Muscle of leg (tissue), 11 donors: ENCODE measurements around the gene SLC5A8. TPM values are rescaled to one million over a fixed set of nuclear protein-coding genes. Genes with fewer than 3 reads are reported as not detected.

Source experiments
- DNase-seq: peaks from one replicate; pipeline ENCODE4 v3.0.0; 2013
- H3K27ac ChIP-seq: one replicate; pipeline ENCODE4 v1.5.1; 2013; ENCODE audit warnings: mild to moderate bottlenecking, low read length, control low read depth
- H3K27me3 ChIP-seq: one replicate; pipeline ENCODE4 v1.6.1; 2013; ENCODE audit warnings: low read length; ENCODE audit not compliant: control insufficient read depth, insufficient read depth
- H3K36me3 ChIP-seq: one replicate; pipeline ENCODE4 v1.6.1; 2013; ENCODE audit warnings: low read length; ENCODE audit not compliant: control insufficient read depth, insufficient read depth
- H3K4me1 ChIP-seq: one replicate; pipeline ENCODE4 v1.6.1; 2013; ENCODE audit warnings: low read length; ENCODE audit not compliant: control insufficient read depth, insufficient read depth
- H3K4me3 ChIP-seq: one replicate; pipeline ENCODE4 v1.5.1; 2013; ENCODE audit warnings: low read length, control low read depth
- H3K9me3 ChIP-seq: replicated peaks from 2 replicates; pipeline ENCODE4 v1.6.1; 2013; ENCODE audit warnings: low read depth, low read length; ENCODE audit not compliant: control insufficient read depth
- WGBS: methylation state at CpG from one replicate; pipeline ENCODE4 v1.1.5; 2013; ENCODE audit warnings: missing lambda C conversion rate; ENCODE audit not compliant: insufficient coverage; 5-methylcytosine and 5-hydroxymethylcytosine counted together
- polyA plus RNA-seq, 8 donors: library from polyadenylated mRNA; unstranded; fragments of 120-200 nt; gene quantifications; one replicate each; pipeline versions ENCODE4 v1.2.1 to v1.2.3, GENCODE V29; 2013; ENCODE audit warnings: inconsistent platforms in 1 of 8, low replicate concordance in 1 of 8; ENCODE audit not compliant: insufficient read length in 8 of 8, insufficient read depth in 1 of 8
- total RNA-seq: library from RNA; stranded (reverse); fragments of 120-200 nt; gene quantifications from one replicate; pipeline ENCODE4 v1.2.4, GENCODE V29; 2013

The SLC5A8 gene
- total and polyA plus RNA-seq, 9 donors, result 0.02 to 0.05 (median 0.04) TPM; not detected in 6

- DNase-seq, result no peak
- WGBS, result 80% methylated on average over 2 of the region's 5 CpGs
- Histone ChIP-seq H3K4me3 (no peak overlapping the region), H3K4me1 (no peaks in the 10 kb centered on the region), H3K36me3 (no peaks in the 10 kb centered on the region), H3K9me3 (no peaks in the 10 kb centered on the region), H3K27ac (no peak overlapping the region), H3K27me3 (no peaks in the 10 kb centered on the region)
Observed at GRCh38 chr12:101230547-101230946, 20.5 kb upstream of the SLC5A8 start.

- WGBS, result 80% methylated on average over 1 of the region's 7 CpGs
- Histone ChIP-seq H3K4me3 (no peak overlapping the region), H3K27me3 (no peaks in the 10 kb centered on the region), H3K27ac (no peak overlapping the region), H3K4me1 (no peaks in the 10 kb centered on the region), H3K9me3 (no peaks in the 10 kb centered on the region), H3K36me3 (no peaks in the 10 kb centered on the region)
- peak; percentile 14 for DNase-seq
Observed at GRCh38 chr12:101229841-101230241, 19.8 kb upstream of the SLC5A8 start.

GRCh38 chr12:101221301-101221700 lies 11.3 kb upstream of the SLC5A8 start:
- no peaks in the 10 kb centered on the region for H3K4me1 ChIP-seq
- H3K36me3 ChIP-seq, result no peaks in the 10 kb centered on the region
- H3K4me3 ChIP-seq, result no peak overlapping the region
- H3K27ac ChIP-seq, result no peak overlapping the region
- no CpG with 5 or more reads among the region's 1 CpG for WGBS
- no peak for DNase-seq
- H3K9me3 ChIP-seq, result no peaks in the 10 kb centered on the region
- no peaks in the 10 kb centered on the region for H3K27me3 ChIP-seq

GRCh38 chr12:101216810-101217209 lies 6.8 kb upstream of the SLC5A8 start:
- H3K27me3 ChIP-seq, result no peaks in the 10 kb centered on the region
- no peak for DNase-seq
- no peak overlapping the region for H3K4me3 ChIP-seq
- no peaks in the 10 kb centered on the region for H3K9me3 ChIP-seq
- 83% methylated on average over 1 of the region's 2 CpGs for WGBS
- no peaks in the 10 kb centered on the region for H3K4me1 ChIP-seq
- no peaks in the 10 kb centered on the region for H3K36me3 ChIP-seq
- H3K27ac ChIP-seq, result no peak overlapping the region

GRCh38 chr12:101207086-101207780 lies 2.8 kb downstream of the SLC5A8 start:
- Histone ChIP-seq H3K9me3 (no peaks in the 10 kb centered on the region), H3K36me3 (no peaks in the 10 kb centered on the region), H3K27ac (no peak overlapping the region), H3K27me3 (peaks cover 13% of the 10 kb centered on the region), H3K4me1 (no peaks in the 10 kb centered on the region), H3K4me3 (no peak overlapping the region)
- 84% methylated on average over 4 of the region's 5 CpGs for WGBS
- DNase-seq, result no peak

GRCh38 chr12:101204602-101205304 lies 5.3 kb downstream of the SLC5A8 start:
- Histone ChIP-seq H3K9me3 (no peaks in the 10 kb centered on the region), H3K4me3 (no peak overlapping the region)
- WGBS, result 67% methylated on average over 1 of the region's 4 CpGs

GRCh38 chr12:101200824-101201223 lies 9.2 kb downstream of the SLC5A8 start:
- no peaks in the 10 kb centered on the region for H3K4me1 ChIP-seq
- no peaks in the 10 kb centered on the region for H3K36me3 ChIP-seq
- no peaks in the 10 kb centered on the region for H3K9me3 ChIP-seq
- no peak overlapping the region for H3K27ac ChIP-seq
- no CpG with 5 or more reads among the region's 1 CpG for WGBS
- no peak overlapping the region for H3K4me3 ChIP-seq
- H3K27me3 ChIP-seq, result no peaks in the 10 kb centered on the region
- no peak for DNase-seq

More at GRCh38 chr12:101204602-101205304, 5.3 kb downstream of the SLC5A8 start:
- Histone ChIP-seq H3K27ac (no peak overlapping the region), H3K4me1 (no peaks in the 10 kb centered on the region), H3K27me3 (peaks cover 7% of the 10 kb centered on the region), H3K36me3 (no peaks in the 10 kb centered on the region)
- DNase-seq, result no peak

- DNase-seq, result no peak
- WGBS, result no CpG with 5 or more reads among the region's 2 CpGs
- Histone ChIP-seq H3K27ac (no peak overlapping the region), H3K4me1 (no peaks in the 10 kb centered on the region), H3K27me3 (no peaks in the 10 kb centered on the region), H3K4me3 (no peak overlapping the region), H3K9me3 (no peaks in the 10 kb centered on the region), H3K36me3 (no peaks in the 10 kb centered on the region)
Observed at GRCh38 chr12:101200145-101200544, 9.9 kb downstream of the SLC5A8 start.

- Histone ChIP-seq H3K4me1 (no peaks in the 10 kb centered on the region), H3K4me3 (no peak overlapping the region), H3K27ac (no peak overlapping the region), H3K36me3 (no peaks in the 10 kb centered on the region), H3K9me3 (no peaks in the 10 kb centered on the region), H3K27me3 (no peaks in the 10 kb centered on the region)
- no CpG with 5 or more reads among the region's 2 CpGs for WGBS
- no peak for DNase-seq
Observed at GRCh38 chr12:101186291-101186690, 23.7 kb downstream of the SLC5A8 start.

GRCh38 chr12:101181776-101182175 lies 28.3 kb downstream of the SLC5A8 start:
- Histone ChIP-seq H3K27me3 (no peaks in the 10 kb centered on the region), H3K36me3 (no peaks in the 10 kb centered on the region), H3K9me3 (no peaks in the 10 kb centered on the region), H3K4me3 (no peak overlapping the region), H3K27ac (no peak overlapping the region), H3K4me1 (no peaks in the 10 kb centered on the region)
- WGBS, result 43% methylated on average over 1 of the region's 2 CpGs
- DNase-seq, result no peak
